Right lobe of liver (tissue), 4 donors: ENCODE measurements around the gene SRCIN1.

ENCODE experiments used
- CTCF ChIP-seq, 4 donors: fragments of 200-600 bp in 3 of 4; fragments of 450-650 bp in 1 of 4; IDR thresholded peaks; one replicate each; pipeline versions ENCODE4 v1.5.1 to v1.8.0; 2016 to 2022; ENCODE audit warnings: antibody characterized with exemption in 4 of 4, mild to moderate bottlenecking in 2 of 4
- POLR2A ChIP-seq: fragments of 450-650 bp; IDR thresholded peaks from one replicate; pipeline ENCODE4 v1.6.1; 2017; ENCODE audit warnings: antibody characterized with exemption, mild to moderate bottlenecking
- donor health status: DM: no; HTN: no; CAD: no.
- donor health status: DM: no; HTN: no; CAD: no.
- donor health status: DM: no; HTN: yes; CAD: no.

GRCh38 chr17:38599398-38599856 lies 6.3 kb downstream of the SRCIN1 start:
- TF ChIP-seq CTCF (IDR thresholded peaks at IDR 0.05) (no peak), POLR2A (no peak)
